OCI-LY7 (cell line): ENCODE results near the gene URM1. TPM values are rescaled to one million over a fixed set of nuclear protein-coding genes. Genes with fewer than 3 reads are reported as not detected.

Experiments used
- BruUV-seq: library from RNA; stranded (reverse); fragments of 400-500 nt; replicated peaks from 2 replicates; lab custom pipeline; 2021; lab: Mats Ljungman, UMichigan
- CTCF ChIA-PET: fragments of 300-600 bp; sonication (Branson Sonifier 250); formaldehyde crosslinking; loops from one replicate; lab custom pipeline; 2022; ENCODE audit warnings: antibody characterized with exemption; ENCODE audit not compliant: unreplicated experiment; lab: Charles Lee
- POLR2A ChIA-PET: fragments of 300-600 bp; sonication (Branson Sonifier 250); formaldehyde crosslinking; loops from one replicate; lab custom pipeline; 2022; ENCODE audit warnings: antibody characterized with exemption; lab: Charles Lee
- DNase-seq: peaks from one replicate; pipeline ENCODE4 v3.0.0-alpha.2; 2015; ENCODE audit warnings: low spot score
- H2AFZ ChIP-seq: fragments of 200-600 bp; sonication (generic), shearing (Covaris generic); 2 replicates; pipeline ENCODE4 v1.6.1; 2014; ENCODE audit warnings: mild to moderate bottlenecking, antibody characterized with exemption, low read length, moderate library complexity
- H3K27ac ChIP-seq: fragments of 200-600 bp; sonication (generic); 2 replicates; pipeline ENCODE4 v1.5.1; 2014; ENCODE audit warnings: mixed run types, low read depth, mild to moderate bottlenecking, moderate library complexity, low read length, inconsistent platforms; ENCODE audit not compliant: poor library complexity, severe bottlenecking
- H3K36me3 ChIP-seq: fragments of 200-600 bp; sonication (generic); 2 replicates; pipeline ENCODE4 v1.6.1; 2014; ENCODE audit warnings: mild to moderate bottlenecking, antibody characterized with exemption, low read length, moderate library complexity, mixed read lengths; ENCODE audit not compliant: insufficient read depth
- H3K4me1 ChIP-seq: fragments of 200-600 bp; sonication (generic); 2 replicates; pipeline ENCODE4 v1.5.1; 2014; ENCODE audit warnings: mild to moderate bottlenecking, low read length; ENCODE audit not compliant: insufficient read depth, poor library complexity, severe bottlenecking
- H3K4me2 ChIP-seq: fragments of 200-600 bp; sonication (generic); 2 replicates; pipeline ENCODE4 v1.6.1; 2014; ENCODE audit warnings: mild to moderate bottlenecking, low read length
- H3K4me3 ChIP-seq: fragments of 200-600 bp; sonication (generic); 2 replicates; pipeline ENCODE4 v1.5.1; 2014; ENCODE audit warnings: mild to moderate bottlenecking, low read depth, low read length; ENCODE audit not compliant: poor library complexity, severe bottlenecking
- H3K79me2 ChIP-seq: fragments of 200-600 bp; sonication (generic); 2 replicates; pipeline ENCODE4 v1.6.1; 2016; ENCODE audit warnings: low read depth, mild to moderate bottlenecking, low read length, moderate library complexity, mixed read lengths; ENCODE audit not compliant: insufficient read depth
- H3K9me2 ChIP-seq: fragments of 200-600 bp; sonication (generic); 2 replicates; pipeline ENCODE4 v1.6.1; 2016; ENCODE audit warnings: mild to moderate bottlenecking, low read length, mixed read lengths; ENCODE audit not compliant: insufficient read depth
- H3K9me3 ChIP-seq: fragments of 200-600 bp; sonication (generic); 2 replicates; pipeline ENCODE4 v1.6.1; 2014; ENCODE audit warnings: mild to moderate bottlenecking, mixed run types, low read length, mixed read lengths
- H4K20me1 ChIP-seq: fragments of 200-600 bp; sonication (generic); 2 replicates; pipeline ENCODE4 v1.6.1; 2014; ENCODE audit warnings: mild to moderate bottlenecking, antibody characterized with exemption, low read length, moderate library complexity, mixed read lengths; ENCODE audit not compliant: insufficient read depth
- EZH2phosphoT487 ChIP-seq: fragments of 200-600 bp; sonication (generic); IDR thresholded peaks from 2 replicates; pipeline ENCODE4 v1.6.1; 2018; ENCODE audit warnings: low read depth, borderline replicate concordance, mild to moderate bottlenecking, mixed run types, antibody characterized with exemption, low read length, moderate library complexity, mixed read lengths
- intact Hi-C: fragments of 100-400 bp; cut with micrococcal nuclease; formaldehyde crosslinking; loops from one replicate; pipeline ENCODE4 v1.10.0; 2022; ENCODE audit not compliant: unreplicated experiment
- total RNA-seq, 2 experiments: library from RNA; depleted of rRNA in 1 of 2; stranded (reverse); fragments of >200 nt in 1 of 2; shearing (Covaris generic) in 1 of 2; gene quantifications; 2 replicates each; pipeline ENCODE4 v1.2.3, GENCODE V29; 2014 to 2022
- TF ChIP-seq, protein P1 (sequence below): fragments of 200-600 bp; sonication (generic); conservative IDR thresholded peaks from 2 replicates; pipeline ENCODE4 v1.5.1; 2014; ENCODE audit warnings: mild to moderate bottlenecking, antibody characterized with exemption, low read length, moderate library complexity, mixed read lengths

Gene URM1
- total RNA-seq, 2 experiments from 2014 or later: 58.5 to 60.8 TPM

DNA sequence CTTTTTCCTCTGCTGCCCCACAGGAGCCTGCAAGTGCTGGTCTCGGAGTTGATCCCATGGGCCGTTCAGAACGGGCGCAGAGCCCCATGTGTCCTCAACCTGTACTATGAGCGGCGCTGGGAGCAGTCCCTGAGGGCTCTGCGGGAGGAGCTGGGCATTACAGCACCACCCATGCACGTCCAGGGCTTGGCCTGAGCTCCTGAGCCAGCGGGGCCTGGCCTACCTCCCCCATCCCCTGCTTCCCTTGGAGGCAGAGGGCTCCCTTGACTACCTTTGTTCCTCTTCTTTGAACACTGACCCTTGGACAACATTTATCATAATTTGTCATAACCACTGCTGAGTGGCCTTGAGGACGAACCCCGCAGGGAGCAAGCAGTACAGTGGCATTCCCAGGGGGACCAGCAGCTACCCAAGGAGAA lies 37.7 kb upstream of the URM1 start:
- Histone ChIP-seq H2AFZ (no peak overlapping the region), H3K36me3 (peaks cover 14% of the 10 kb centered on the region), H3K4me2 (no peak overlapping the region), H4K20me1 (no peaks in the 10 kb centered on the region), H3K4me1 (no peaks in the 10 kb centered on the region), H3K27ac (no peak overlapping the region), H3K9me2 (no peaks in the 10 kb centered on the region), H3K9me3 (no peaks in the 10 kb centered on the region), H3K79me2 (no peaks in the 10 kb centered on the region), H3K4me3 (no peak overlapping the region)
- no TSS peak for BruUV-seq
- POLR2A ChIA-PET: no interaction called here
- CTCF ChIA-PET: no interaction called here
- TF ChIP-seq, protein P1, sequence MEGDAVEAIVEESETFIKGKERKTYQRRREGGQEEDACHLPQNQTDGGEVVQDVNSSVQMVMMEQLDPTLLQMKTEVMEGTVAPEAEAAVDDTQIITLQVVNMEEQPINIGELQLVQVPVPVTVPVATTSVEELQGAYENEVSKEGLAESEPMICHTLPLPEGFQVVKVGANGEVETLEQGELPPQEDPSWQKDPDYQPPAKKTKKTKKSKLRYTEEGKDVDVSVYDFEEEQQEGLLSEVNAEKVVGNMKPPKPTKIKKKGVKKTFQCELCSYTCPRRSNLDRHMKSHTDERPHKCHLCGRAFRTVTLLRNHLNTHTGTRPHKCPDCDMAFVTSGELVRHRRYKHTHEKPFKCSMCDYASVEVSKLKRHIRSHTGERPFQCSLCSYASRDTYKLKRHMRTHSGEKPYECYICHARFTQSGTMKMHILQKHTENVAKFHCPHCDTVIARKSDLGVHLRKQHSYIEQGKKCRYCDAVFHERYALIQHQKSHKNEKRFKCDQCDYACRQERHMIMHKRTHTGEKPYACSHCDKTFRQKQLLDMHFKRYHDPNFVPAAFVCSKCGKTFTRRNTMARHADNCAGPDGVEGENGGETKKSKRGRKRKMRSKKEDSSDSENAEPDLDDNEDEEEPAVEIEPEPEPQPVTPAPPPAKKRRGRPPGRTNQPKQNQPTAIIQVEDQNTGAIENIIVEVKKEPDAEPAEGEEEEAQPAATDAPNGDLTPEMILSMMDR: no peak
- TF ChIP-seq EZH2phosphoT487: no peak
- intact Hi-C loops: no loop called here
- no peak for DNase-seq

DNA sequence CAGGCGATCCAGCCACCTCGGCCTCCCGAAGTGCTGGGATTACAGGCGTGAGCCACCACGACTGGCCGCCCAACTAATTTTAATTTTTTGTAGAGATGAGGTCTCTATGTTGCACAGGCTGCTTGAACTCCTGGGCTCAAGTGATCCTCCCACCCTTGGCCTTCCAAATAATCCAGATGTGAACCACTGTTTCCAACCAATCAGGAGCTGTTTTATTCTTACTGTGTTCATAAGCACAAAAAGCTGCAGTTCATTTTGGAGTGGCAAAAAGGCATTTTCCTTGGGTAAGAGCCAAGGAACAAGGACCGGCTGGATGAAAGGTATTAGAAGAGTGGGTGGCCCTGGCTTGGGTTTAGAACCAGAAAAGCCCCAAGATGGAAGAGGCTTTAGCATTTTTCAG lies 36.0 kb upstream of the URM1 start:
- Histone ChIP-seq H2AFZ (no peak overlapping the region), H3K9me3 (no peaks in the 10 kb centered on the region), H3K9me2 (no peaks in the 10 kb centered on the region), H3K4me1 (peaks cover 5% of the 10 kb centered on the region), H3K36me3 (peaks cover 11% of the 10 kb centered on the region), H3K4me2 (no peak overlapping the region), H3K27ac (no peak overlapping the region), H3K79me2 (no peaks in the 10 kb centered on the region), H4K20me1 (no peaks in the 10 kb centered on the region), H3K4me3 (no peak overlapping the region)
- CTCF ChIA-PET: interaction anchor here (1.0 kb wide), 1 partner anchor 85 kb away, joined by 3 read pairs; the partner anchor contains the start of gene CERCAM
- no TSS peak for BruUV-seq
- intact Hi-C loops: no loop called here
- POLR2A ChIA-PET: interaction anchor here (0.5 to 0.7 kb wide), 2 partner anchors 12 to 350 kb away, joined by 3 read pairs; no protein-coding TSS in a partner anchor
- no peak for TF ChIP-seq EZH2phosphoT487
- TF ChIP-seq, protein P1: no peak
- DNase-seq: no peak

- peaks cover 5% of the 10 kb centered on the region for H3K4me1 ChIP-seq
- POLR2A ChIA-PET: interaction anchor here (0.5 to 2.1 kb wide), 2 partner anchors 11 to 13 kb away, joined by 3 to 8 read pairs; no protein-coding TSS in a partner anchor
Measured at GRCh38 chr9:128335914-128336313, 35.3 kb upstream of the URM1 start.

More at GRCh38 chr9:128335914-128336313, 35.3 kb upstream of the URM1 start:
- H3K36me3 ChIP-seq: peaks cover 11% of the 10 kb centered on the region
- CTCF ChIA-PET: interaction anchor here (1.0 kb wide), 1 partner anchor 85 kb away, joined by 3 read pairs; the partner anchor contains the start of gene CERCAM
- H3K79me2 ChIP-seq: no peaks in the 10 kb centered on the region
- H3K27ac ChIP-seq: no peak overlapping the region
- H3K4me3 ChIP-seq: no peak overlapping the region
- intact Hi-C loops: no loop called here
- H3K9me2 ChIP-seq: no peaks in the 10 kb centered on the region
- no peak for DNase-seq
- H4K20me1 ChIP-seq: no peaks in the 10 kb centered on the region
- TF ChIP-seq EZH2phosphoT487: no peak
- TF ChIP-seq, protein P1: no peak
- no peak overlapping the region for H3K4me2 ChIP-seq
- H2AFZ ChIP-seq: no peak overlapping the region
- H3K9me3 ChIP-seq: no peaks in the 10 kb centered on the region
- no TSS peak for BruUV-seq
